Activated CD8-positive, alpha-beta T cell treated with anti-CD3 and anti-CD28 coated beads for 36 hours (primary cell): Measurements from ENCODE around the gene PVALEF. TPM values are rescaled to one million over a fixed set of nuclear protein-coding genes. Genes with fewer than 3 reads are reported as not detected.

ENCODE experiments used
- ATAC-seq: fragments of 200-7000 bp; cut with Tn5 transposase; one replicate; pipeline ENCODE4 v1.10.0; 2021; ENCODE audit warnings: mild to moderate bottlenecking, moderate library complexity
- CTCF ChIA-PET: fragments of 350-600 bp; sonication (Branson Sonifier 250); formaldehyde crosslinking; loops from one replicate; lab custom pipeline; 2021; ENCODE audit warnings: antibody characterized with exemption; lab: Charles Lee
- POLR2A ChIA-PET: fragments of 350-600 bp; sonication (Branson Sonifier 250); formaldehyde crosslinking; loops from one replicate; lab custom pipeline; 2021; ENCODE audit warnings: antibody characterized with exemption; lab: Charles Lee
- DNase-seq: peaks from one replicate; pipeline ENCODE4 v3.0.0-alpha.2; 2020
- H3K27ac Mint-ChIP-seq: one replicate; pipeline ENCODE4 v1.8.0; 2021; ENCODE audit warnings: mild to moderate bottlenecking, mixed read lengths
- H3K27me3 Mint-ChIP-seq: one replicate; pipeline ENCODE4 v1.8.0; 2021; ENCODE audit warnings: mixed read lengths
- H3K36me3 Mint-ChIP-seq: one replicate; pipeline ENCODE4 v1.8.0; 2021; ENCODE audit warnings: low read depth, mixed read lengths
- H3K4me1 Mint-ChIP-seq: one replicate; pipeline ENCODE4 v1.8.0; 2021; ENCODE audit warnings: low read depth, mixed read lengths
- H3K4me3 Mint-ChIP-seq: one replicate; pipeline ENCODE4 v1.8.0; 2021; ENCODE audit warnings: mild to moderate bottlenecking, moderate library complexity, mixed read lengths
- H3K9me3 Mint-ChIP-seq: one replicate; pipeline ENCODE4 v1.8.0; 2021; ENCODE audit warnings: mixed read lengths
- CTCF ChIP-seq: fragments of 200-600 bp; IDR thresholded peaks from one replicate; pipeline ENCODE4 v1.8.0; 2022; ENCODE audit warnings: antibody characterized with exemption, mild to moderate bottlenecking
- intact Hi-C: fragments of 100-400 bp; cut with micrococcal nuclease; formaldehyde crosslinking; loops from one replicate; pipeline ENCODE4 v1.10.0; 2022
- total RNA-seq, 2 experiments: library from RNA; stranded (reverse); gene quantifications; one replicate each; pipeline ENCODE4 v1.2.3, GENCODE V29; 2021

Gene PVALEF
- total RNA-seq, 2 experiments from 2014 or later: not detected

GRCh38 chr17:81166033-81166492 lies 756 bp downstream of the PVALEF start, which contains the start of gene AATK:
AATK (minus strand) TSS chr17:81166221; CDS start chr17:81165992, 229 bp downstream.
- no peak for ATAC-seq
- H3K4me3 Mint-ChIP-seq: no peak within 1 kb of the TSS

GRCh38 chr17:81167194-81167524 lies 1.9 kb downstream of the PVALEF start:
- POLR2A ChIA-PET: no interaction called here
- Mint-ChIP-seq H3K27ac (no peak overlapping the region), H3K36me3 (no peaks in the 10 kb centered on the region), H3K4me1 (no peaks in the 10 kb centered on the region), H3K4me3 (no peak overlapping the region), H3K27me3 (peaks cover 6% of the 10 kb centered on the region), H3K9me3 (no peaks in the 10 kb centered on the region)
- intact Hi-C loops: no loop called here
- ATAC-seq: no peak
- DNase-seq: no peak
- TF ChIP-seq CTCF: no peak
- CTCF ChIA-PET: no interaction called here

More at GRCh38 chr17:81166033-81166492, 756 bp downstream of the PVALEF start, which contains the start of gene AATK:
- Mint-ChIP-seq H3K36me3 (no peaks in the 10 kb centered on the region), H3K27ac (no peak within 1 kb of the TSS), H3K4me1 (no peaks in the 10 kb centered on the region), H3K27me3 (peaks cover 12% of the 10 kb centered on the region), H3K9me3 (no peaks in the 10 kb centered on the region)
- TF ChIP-seq CTCF: no peak
- CTCF ChIA-PET: no interaction called here
- no peak for DNase-seq
- intact Hi-C loops: no loop called here
- POLR2A ChIA-PET: no interaction called here

- ATAC-seq (no peak), DNase-seq (no peak)
- CTCF ChIA-PET: no interaction called here
- no peaks in the 10 kb centered on the region for H3K36me3 Mint-ChIP-seq
- POLR2A ChIA-PET: no interaction called here
- no peaks in the 10 kb centered on the region for H3K4me1 Mint-ChIP-seq
- intact Hi-C loops: no loop called here
- peaks cover 6% of the 10 kb centered on the region for H3K27me3 Mint-ChIP-seq
- TF ChIP-seq CTCF: no peak
- no peaks in the 10 kb centered on the region for H3K9me3 Mint-ChIP-seq
- H3K27ac Mint-ChIP-seq: no peak overlapping the region
- H3K4me3 Mint-ChIP-seq: no peak overlapping the region
Measured at GRCh38 chr17:81167638-81168037, 2.3 kb downstream of the PVALEF start.

GRCh38 chr17:81169870-81170309 lies 4.6 kb downstream of the PVALEF start:
- Mint-ChIP-seq H3K9me3 (no peaks in the 10 kb centered on the region), H3K4me1 (no peaks in the 10 kb centered on the region), H3K27me3 (peaks cover 3% of the 10 kb centered on the region), H3K4me3 (no peak overlapping the region), H3K27ac (no peak overlapping the region), H3K36me3 (no peaks in the 10 kb centered on the region)
- CTCF ChIA-PET: no interaction called here
- DNase-seq (no peak), ATAC-seq (no peak)
- POLR2A ChIA-PET: no interaction called here
- TF ChIP-seq CTCF: no peak
- intact Hi-C loops: no loop called here

- POLR2A ChIA-PET: no interaction called here
- ATAC-seq (no peak), DNase-seq (no peak)
- Mint-ChIP-seq H3K4me1 (no peaks in the 10 kb centered on the region), H3K9me3 (no peaks in the 10 kb centered on the region), H3K36me3 (no peaks in the 10 kb centered on the region), H3K27me3 (peaks cover 3% of the 10 kb centered on the region), H3K27ac (no peak overlapping the region), H3K4me3 (no peak overlapping the region)
- TF ChIP-seq CTCF: no peak
- intact Hi-C loops: no loop called here
- CTCF ChIA-PET: no interaction called here
Measured at GRCh38 chr17:81170727-81171494, 5.6 kb downstream of the PVALEF start.
